H9 (cell line): ENCODE results near the gene ZMIZ1. TPM values are rescaled to one million over a fixed set of nuclear protein-coding genes. Genes with fewer than 3 reads are reported as not detected.

Experiments
- DNase-seq: peaks from one replicate; pipeline ENCODE4 v3.0.0-alpha.2; 2017
- H2AFZ ChIP-seq: one replicate; pipeline ENCODE4 v1.6.1; 2013; ENCODE audit warnings: mild to moderate bottlenecking, low read length, control low read depth, moderate library complexity
- H2AK5ac ChIP-seq: 2 replicates; pipeline ENCODE4 v1.6.1; 2013; ENCODE audit warnings: low read length, control low read depth, mixed read lengths; ENCODE audit not compliant: insufficient read length
- H2BK120ac ChIP-seq: one replicate; pipeline ENCODE4 v1.6.1; 2013; ENCODE audit warnings: low read depth, mild to moderate bottlenecking, low read length, control low read depth, inconsistent platforms; ENCODE audit not compliant: poor library complexity, severe bottlenecking
- H2BK12ac ChIP-seq: 2 replicates; pipeline ENCODE4 v1.6.1; 2013; ENCODE audit warnings: low read length, control low read depth, mixed read lengths, low read depth; ENCODE audit not compliant: insufficient read length
- H2BK15ac ChIP-seq: 2 replicates; pipeline ENCODE4 v1.6.1; 2013; ENCODE audit warnings: low read depth, low read length, control low read depth
- H2BK20ac ChIP-seq: one replicate; pipeline ENCODE4 v1.6.1; 2013; ENCODE audit warnings: low read depth, mild to moderate bottlenecking, low read length, control low read depth, inconsistent platforms; ENCODE audit not compliant: poor library complexity, severe bottlenecking
- H2BK5ac ChIP-seq: 2 replicates; pipeline ENCODE4 v1.6.1; 2013; ENCODE audit warnings: low read length, control low read depth, mixed read lengths; ENCODE audit not compliant: insufficient read length
- H3K14ac ChIP-seq: 2 replicates; pipeline ENCODE4 v1.6.1; 2013; ENCODE audit warnings: low read length, control low read depth; ENCODE audit not compliant: insufficient read depth
- H3K18ac ChIP-seq: 2 replicates; pipeline ENCODE4 v1.6.1; 2013; ENCODE audit warnings: low read depth, mild to moderate bottlenecking, mixed read lengths, low read length, control low read depth; ENCODE audit not compliant: insufficient read length
- H3K23ac ChIP-seq: 2 replicates; pipeline ENCODE4 v1.6.1; 2013; ENCODE audit warnings: low read length, control low read depth, mixed read lengths, low read depth; ENCODE audit not compliant: insufficient read length
- H3K23me2 ChIP-seq: 2 replicates; pipeline ENCODE4 v1.6.1; 2013; ENCODE audit warnings: low read depth, mild to moderate bottlenecking, mixed read lengths, low read length, control low read depth; ENCODE audit not compliant: insufficient read length, poor library complexity, severe bottlenecking
- H3K27ac ChIP-seq: 2 replicates; pipeline ENCODE4 v1.5.1; 2013; ENCODE audit warnings: low read length, control low read depth, mixed read lengths, low read depth; ENCODE audit not compliant: insufficient read length
- H3K27me3 ChIP-seq: 2 replicates; pipeline ENCODE4 v1.6.1; 2013; ENCODE audit warnings: low read length, control low read depth, inconsistent platforms; ENCODE audit not compliant: insufficient read depth
- H3K4ac ChIP-seq: 2 replicates; pipeline ENCODE4 v1.6.1; 2013; ENCODE audit warnings: low read depth, mild to moderate bottlenecking, control low read depth, inconsistent platforms, low read length, moderate library complexity
- H3K4me1 ChIP-seq: 2 replicates; pipeline ENCODE4 v1.6.1; 2013; ENCODE audit warnings: low read length, control low read depth, inconsistent platforms; ENCODE audit not compliant: insufficient read depth
- H3K4me2 ChIP-seq: 2 replicates; pipeline ENCODE4 v1.6.1; 2013; ENCODE audit warnings: low read length, control low read depth, mixed read lengths; ENCODE audit not compliant: insufficient read length, insufficient read depth
- H3K56ac ChIP-seq: 2 replicates; pipeline ENCODE4 v1.6.1; 2013; ENCODE audit warnings: low read depth, mild to moderate bottlenecking, mixed read lengths, low read length, control low read depth; ENCODE audit not compliant: insufficient read length
- H3K79me1 ChIP-seq: 2 replicates; pipeline ENCODE4 v1.6.1; 2013; ENCODE audit warnings: low read depth, mild to moderate bottlenecking, moderate library complexity, low read length, control low read depth, inconsistent platforms; ENCODE audit not compliant: insufficient read depth, poor library complexity, severe bottlenecking
- H3K79me2 ChIP-seq: 2 replicates; pipeline ENCODE4 v1.6.1; 2013; ENCODE audit warnings: low read length, control low read depth, inconsistent platforms; ENCODE audit not compliant: insufficient read depth
- H3K9ac ChIP-seq: 2 replicates; pipeline ENCODE4 v1.6.1; 2013; ENCODE audit warnings: low read length, control low read depth, mixed read lengths; ENCODE audit not compliant: insufficient read length; ENCODE audit errors: extremely low read depth
- H3K9me3 ChIP-seq: one replicate; pipeline ENCODE4 v1.6.1; 2013; ENCODE audit warnings: low read depth, low read length, inconsistent platforms; ENCODE audit not compliant: control insufficient read depth
- H3T11ph ChIP-seq: one replicate; pipeline ENCODE4 v1.6.1; 2013; ENCODE audit warnings: mild to moderate bottlenecking, low read length, control low read depth, inconsistent platforms
- H4K20me1 ChIP-seq: one replicate; pipeline ENCODE4 v1.6.1; 2013; ENCODE audit not compliant: control insufficient read depth, insufficient read length, insufficient read depth
- H4K5ac ChIP-seq: 2 replicates; pipeline ENCODE4 v1.6.1; 2013; ENCODE audit warnings: low read depth, mild to moderate bottlenecking, mixed read lengths, low read length, control low read depth; ENCODE audit not compliant: insufficient read length
- H4K8ac ChIP-seq: replicated peaks from 2 replicates; pipeline ENCODE4 v1.6.1; 2013; ENCODE audit warnings: low read length, control low read depth, mixed read lengths, low read depth; ENCODE audit not compliant: insufficient read length
- H4K91ac ChIP-seq: 2 replicates; pipeline ENCODE4 v1.6.1; 2013; ENCODE audit warnings: low read depth, mild to moderate bottlenecking, moderate library complexity, mixed read lengths, low read length, control low read depth; ENCODE audit not compliant: insufficient read length
- H3K27ac Mint-ChIP-seq, 3 experiments: 2 replicates in 2 of 3; 3 replicates in 1 of 3; pipeline ENCODE4 v1.8.0; 2020 to 2021; ENCODE audit warnings: mixed read lengths in 3 of 3, mild to moderate bottlenecking in 1 of 3, moderate library complexity in 1 of 3
- H3K27me3 Mint-ChIP-seq: 2 replicates; pipeline ENCODE4 v1.8.0; 2021; ENCODE audit warnings: low read depth, mild to moderate bottlenecking, moderate library complexity, mixed read lengths
- H3K36me3 Mint-ChIP-seq, 3 experiments: 2 replicates in 2 of 3; 3 replicates in 1 of 3; pipeline ENCODE4 v1.8.0; 2020 to 2021; ENCODE audit warnings: low read depth in 3 of 3, mixed read lengths in 3 of 3; ENCODE audit not compliant: insufficient read depth in 1 of 3
- H3K4me1 Mint-ChIP-seq, 2 experiments: 2 replicates each; pipeline ENCODE4 v1.8.0; 2020; ENCODE audit warnings: mixed read lengths in 2 of 2
- H3K4me3 Mint-ChIP-seq, 2 experiments: 2 replicates in 1 of 2; 3 replicates in 1 of 2; pipeline ENCODE4 v1.8.0; 2020 to 2021; ENCODE audit warnings: mild to moderate bottlenecking in 2 of 2, mixed read lengths in 2 of 2, moderate library complexity in 1 of 2
- H3K9me3 Mint-ChIP-seq, 2 experiments: 2 replicates in 1 of 2; 3 replicates in 1 of 2; pipeline ENCODE4 v1.8.0; 2020; ENCODE audit warnings: mild to moderate bottlenecking in 2 of 2, mixed read lengths in 2 of 2, moderate library complexity in 1 of 2
- CTCF ChIP-seq: fragments of 200-600 bp; sonication (generic); conservative IDR thresholded peaks from 3 replicates; pipeline ENCODE4 v1.8.0; 2021; ENCODE audit warnings: antibody characterized with exemption, mild to moderate bottlenecking
- WGBS: extraction: QIAGEN DNeasy Blood & Tissue Kit; methylation state at CpG from one replicate; pipeline ENCODE4 v1.1.7; 2013; ENCODE audit warnings: missing lambda C conversion rate, low lambda C conversion rate, mixed read lengths; ENCODE audit not compliant: insufficient read length; ENCODE audit errors: extremely low coverage; 5-methylcytosine and 5-hydroxymethylcytosine counted together
- total RNA-seq: library from RNA; stranded (reverse); gene quantifications from 2 replicates; pipeline ENCODE4 v1.2.1, GENCODE V29; 2021

ZMIZ1 gene
- total RNA-seq, 1 experiment from 2014 or later = 36.9 TPM

GRCh38 chr10:79351332-79351731 is 282.6 kb downstream of the ZMIZ1 start:
- Histone ChIP-seq H3K79me1 (peaks cover 5% of the 10 kb centered on the region), H3K56ac (no peak overlapping the region), H4K91ac (no peak overlapping the region), H2BK15ac (no peak overlapping the region), H3K4ac (no peak overlapping the region), H3K23ac (no peak overlapping the region), H4K5ac (no peak overlapping the region), H3K27ac (no peak overlapping the region), H4K20me1 (no peaks in the 10 kb centered on the region), H2BK12ac (no peak overlapping the region), H3K23me2 (peaks cover 5% of the 10 kb centered on the region), H3K9me3 (no peaks in the 10 kb centered on the region), H2BK120ac (no peak overlapping the region), H2BK20ac (no peak overlapping the region), H3K4me1 (0 out of 2 replicates have a peak, but pooled peaks cover 5% of the 10 kb centered on the region), H3K27me3 (no peaks in the 10 kb centered on the region), H3T11ph (no peak overlapping the region), H3K79me2 (no peaks in the 10 kb centered on the region), H3K18ac (no peak overlapping the region), H3K4me2 (no peak overlapping the region), H3K14ac (no peak overlapping the region), H2AFZ (no peak overlapping the region), H2AK5ac (no peak overlapping the region), H3K9ac (no peak overlapping the region), H4K8ac (no peak overlapping the region), H2BK5ac (no peak overlapping the region)
- peak; percentile 14 for DNase-seq
- WGBS = no CpG with 5 or more reads among the region's 13 CpGs
- TF ChIP-seq CTCF = no peak
- Mint-ChIP-seq H3K9me3 (no peaks in the 10 kb centered on the region), H3K4me1 (peaks cover 6 to 13% of the 10 kb centered on the region in 2 experiments; a peak in 3 of 4 replicates), H3K4me3 (no peak overlapping the region), H3K27ac (peak overlapping the region in 1 of 3 experiments; percentile 82; a peak in 1 of 7 replicates), H3K36me3 (peaks cover 49 to 76% (median 73%) of the 10 kb centered on the region in 3 experiments; a peak in 6 of 7 replicates), H3K27me3 (no peaks in the 10 kb centered on the region; the same call in 1 of the 2 replicates)
